22Rv1 (cell line): Measurements from ENCODE around the gene SPTSSA.

Experiments used
- H3K27ac ChIP-seq: fragments of 450-650 bp; 2 replicates; pipeline ENCODE4 v1.5.1; 2017
- ZFX ChIP-seq: fragments of 450-650 bp; IDR thresholded peaks from 2 replicates; pipeline ENCODE4 v1.6.1; 2017; ENCODE audit warnings: antibody characterized with exemption, borderline replicate concordance
- TF ChIP-seq, protein P1 (sequence below): fragments of 450-650 bp; IDR thresholded peaks from 2 replicates; pipeline ENCODE4 v1.5.1; 2017; ENCODE audit warnings: mild to moderate bottlenecking

SPTSSA gene

GRCh38 chr14:34453226-34453625, 8.8 kb downstream of the SPTSSA start:
- TF ChIP-seq ZFX: no peak
- TF ChIP-seq, protein P1, sequence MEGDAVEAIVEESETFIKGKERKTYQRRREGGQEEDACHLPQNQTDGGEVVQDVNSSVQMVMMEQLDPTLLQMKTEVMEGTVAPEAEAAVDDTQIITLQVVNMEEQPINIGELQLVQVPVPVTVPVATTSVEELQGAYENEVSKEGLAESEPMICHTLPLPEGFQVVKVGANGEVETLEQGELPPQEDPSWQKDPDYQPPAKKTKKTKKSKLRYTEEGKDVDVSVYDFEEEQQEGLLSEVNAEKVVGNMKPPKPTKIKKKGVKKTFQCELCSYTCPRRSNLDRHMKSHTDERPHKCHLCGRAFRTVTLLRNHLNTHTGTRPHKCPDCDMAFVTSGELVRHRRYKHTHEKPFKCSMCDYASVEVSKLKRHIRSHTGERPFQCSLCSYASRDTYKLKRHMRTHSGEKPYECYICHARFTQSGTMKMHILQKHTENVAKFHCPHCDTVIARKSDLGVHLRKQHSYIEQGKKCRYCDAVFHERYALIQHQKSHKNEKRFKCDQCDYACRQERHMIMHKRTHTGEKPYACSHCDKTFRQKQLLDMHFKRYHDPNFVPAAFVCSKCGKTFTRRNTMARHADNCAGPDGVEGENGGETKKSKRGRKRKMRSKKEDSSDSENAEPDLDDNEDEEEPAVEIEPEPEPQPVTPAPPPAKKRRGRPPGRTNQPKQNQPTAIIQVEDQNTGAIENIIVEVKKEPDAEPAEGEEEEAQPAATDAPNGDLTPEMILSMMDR: no peak
- no peak overlapping the region for H3K27ac ChIP-seq

DNA sequence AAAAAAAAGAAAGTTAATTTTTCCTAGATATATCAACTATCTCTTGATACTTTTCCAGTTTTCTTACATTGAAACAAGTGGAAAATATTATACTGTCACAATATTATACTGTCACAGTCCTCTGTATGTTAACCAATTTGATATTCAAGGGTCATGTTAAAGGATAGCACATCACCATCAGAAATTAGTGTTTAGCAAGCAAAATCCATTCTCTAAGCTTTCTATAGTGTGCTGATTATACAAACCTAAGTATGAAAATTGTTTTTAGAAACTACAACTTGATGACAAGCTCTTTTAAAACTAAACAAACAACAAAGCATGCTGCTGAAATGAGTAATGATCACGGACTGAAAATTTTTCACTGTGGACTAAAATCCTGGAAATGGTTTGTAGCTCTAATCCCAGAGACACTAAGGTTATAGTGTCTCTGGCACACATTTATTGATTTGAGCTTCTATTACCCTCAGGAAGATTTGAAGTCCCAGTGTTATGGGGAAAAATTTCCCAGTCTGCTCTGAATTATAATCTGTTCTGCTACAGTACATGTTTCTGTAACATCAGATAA, 9.7 kb downstream of the SPTSSA start:
- TF ChIP-seq, protein P1: no peak
- TF ChIP-seq ZFX: no peak
- H3K27ac ChIP-seq: no peak overlapping the region

DNA sequence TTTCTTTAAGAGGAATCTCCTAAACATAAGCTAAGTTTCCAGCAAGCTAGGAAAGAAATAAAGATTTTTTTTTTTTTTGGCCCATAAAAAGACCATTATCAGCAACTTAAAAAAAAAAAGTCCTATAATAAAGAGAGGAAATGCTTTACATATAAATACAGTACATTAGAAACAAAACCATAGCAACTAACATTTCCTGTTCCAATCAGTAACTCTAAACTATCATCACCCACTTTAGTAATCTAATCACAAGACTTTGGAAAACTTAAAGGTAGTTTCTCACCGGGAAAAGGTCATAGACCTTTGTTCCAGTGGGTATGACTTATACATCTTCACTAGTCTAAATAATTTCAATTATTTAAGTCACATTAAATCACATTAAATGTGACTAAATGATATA, 11.1 kb downstream of the SPTSSA start:
- no peak for TF ChIP-seq ZFX
- TF ChIP-seq, protein P1: no peak
- 0 out of 2 replicates have a peak overlapping the region, but pooled peaks have one; percentile 0 for H3K27ac ChIP-seq

GRCh38 chr14:34450542-34450915, 11.5 kb downstream of the SPTSSA start:
- no peak for TF ChIP-seq ZFX
- TF ChIP-seq, protein P1: no peak
- H3K27ac ChIP-seq: 0 out of 2 replicates have a peak overlapping the region, but pooled peaks have one; percentile 0

GRCh38 chr14:34449819-34450541, 12.1 kb downstream of the SPTSSA start:
- 0 out of 2 replicates have a peak overlapping the region, but pooled peaks have one; percentile 0 for H3K27ac ChIP-seq

DNA sequence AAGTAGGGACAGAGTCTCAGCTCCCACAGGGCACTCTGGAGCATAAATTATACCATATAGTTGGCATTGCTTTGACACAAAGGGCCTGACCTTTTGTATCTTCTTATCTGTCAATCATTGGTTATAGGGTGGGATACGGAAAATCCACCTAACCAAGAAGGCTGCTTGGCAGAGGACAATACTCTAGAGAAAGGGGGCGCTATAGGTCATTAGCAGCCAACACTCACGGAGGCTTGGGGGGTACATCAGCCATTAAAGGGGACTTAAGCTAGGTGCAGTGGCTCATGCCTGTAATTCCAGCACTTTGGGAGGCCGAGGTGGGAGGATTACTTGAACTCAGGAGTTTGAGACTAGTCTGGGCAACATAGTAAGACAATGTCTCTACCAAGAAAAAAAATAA, 22.9 kb downstream of the SPTSSA start:
- no peak overlapping the region for H3K27ac ChIP-seq
- TF ChIP-seq, protein P1: no peak
- TF ChIP-seq ZFX: no peak

More at GRCh38 chr14:34449819-34450541, 12.1 kb downstream of the SPTSSA start:
- no peak for TF ChIP-seq ZFX
- TF ChIP-seq, protein P1: no peak

DNA sequence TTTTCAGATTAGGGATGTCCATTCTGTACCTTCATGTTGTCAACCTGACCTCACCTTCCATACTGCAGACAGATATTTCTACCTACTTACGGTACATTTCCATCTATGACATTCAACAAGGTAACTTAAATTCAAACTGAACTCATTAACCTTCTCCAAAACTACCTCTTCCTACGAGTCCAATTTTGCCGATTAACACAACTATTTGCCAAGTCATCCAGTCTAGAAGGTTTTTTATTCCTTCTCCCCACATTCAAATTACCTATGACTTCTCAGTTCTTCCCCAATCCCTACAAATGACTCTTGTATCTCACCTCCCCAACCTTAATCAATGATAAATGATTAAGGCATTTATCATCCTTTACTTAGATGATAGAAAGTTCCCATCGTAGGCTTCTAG, 23.6 kb downstream of the SPTSSA start:
- H3K27ac ChIP-seq: no peak overlapping the region
- TF ChIP-seq ZFX: no peak
- TF ChIP-seq, protein P1: no peak
